ENCODE measurements around the gene TAB2. TPM values are rescaled to one million over a fixed set of nuclear protein-coding genes. Genes with fewer than 3 reads are reported as not detected.

Gene TAB2
- total RNA-seq, 1 experiment from 2014 or later = 12.4 TPM

- in situ Hi-C loops (cut with HindIII; ENCODE audit: low pct_unique_long_range_greater_than_20kb, low sequenced_read_pairs) = no loop called here
- DNase-seq (ENCODE audit: low read depth, low spot score) = no peak
These were observed 103.6 kb downstream of the TAB2 start for GRCh38 chr6:149421132-149421531.

GRCh38 chr6:149422581-149422980 is 105.1 kb downstream of the TAB2 start:
- DNase-seq (ENCODE audit: low read depth, low spot score) = no peak
- in situ Hi-C loops (cut with HindIII; ENCODE audit: low pct_unique_long_range_greater_than_20kb, low sequenced_read_pairs) = no loop called here

GRCh38 chr6:149423964-149424440 is 106.5 kb downstream of the TAB2 start:
- in situ Hi-C loops (cut with HindIII; ENCODE audit: low pct_unique_long_range_greater_than_20kb, low sequenced_read_pairs) = no loop called here

GRCh38 chr6:149425224-149425623 is 107.7 kb downstream of the TAB2 start:
- no peak for DNase-seq (ENCODE audit: low read depth, low spot score)
- in situ Hi-C loops (cut with HindIII; ENCODE audit: low pct_unique_long_range_greater_than_20kb, low sequenced_read_pairs) = no loop called here

More at GRCh38 chr6:149423964-149424440, 106.5 kb downstream of the TAB2 start:
- no peak for DNase-seq (ENCODE audit: low read depth, low spot score)

GRCh38 chr6:149425754-149426153 is 108.2 kb downstream of the TAB2 start:
- in situ Hi-C loops (cut with HindIII; ENCODE audit: low pct_unique_long_range_greater_than_20kb, low sequenced_read_pairs) = no loop called here
- DNase-seq (ENCODE audit: low read depth, low spot score) = no peak

GRCh38 chr6:149428606-149429005 is 111.1 kb downstream of the TAB2 start:
- DNase-seq (ENCODE audit: low read depth, low spot score) = no peak
- in situ Hi-C loops (cut with HindIII; ENCODE audit: low pct_unique_long_range_greater_than_20kb, low sequenced_read_pairs) = no loop called here

- in situ Hi-C loops (cut with HindIII; ENCODE audit: low pct_unique_long_range_greater_than_20kb, low sequenced_read_pairs) = no loop called here
- no peak for DNase-seq (ENCODE audit: low read depth, low spot score)
These were observed 112.2 kb downstream of the TAB2 start for GRCh38 chr6:149429427-149430360.

GRCh38 chr6:149431905-149432775 is 114.6 kb downstream of the TAB2 start:
- in situ Hi-C loops (cut with HindIII; ENCODE audit: low pct_unique_long_range_greater_than_20kb, low sequenced_read_pairs) = no loop called here
- DNase-seq (ENCODE audit: low read depth, low spot score) = peak; percentile 82

- in situ Hi-C loops (cut with HindIII; ENCODE audit: low pct_unique_long_range_greater_than_20kb, low sequenced_read_pairs) = no loop called here
- no peak for DNase-seq (ENCODE audit: low read depth, low spot score)
These were observed 115.9 kb downstream of the TAB2 start for GRCh38 chr6:149433405-149433804.

GRCh38 chr6:149433881-149434280 is 116.4 kb downstream of the TAB2 start:
- in situ Hi-C loops (cut with HindIII; ENCODE audit: low pct_unique_long_range_greater_than_20kb, low sequenced_read_pairs) = no loop called here
- DNase-seq (ENCODE audit: low read depth, low spot score) = no peak

GRCh38 chr6:149435919-149436586 is 118.5 kb downstream of the TAB2 start:
- no peak for DNase-seq (ENCODE audit: low read depth, low spot score)
- in situ Hi-C loops (cut with HindIII; ENCODE audit: low pct_unique_long_range_greater_than_20kb, low sequenced_read_pairs) = no loop called here

GRCh38 chr6:149436647-149437046 is 119.1 kb downstream of the TAB2 start:
- DNase-seq (ENCODE audit: low read depth, low spot score) = no peak
- in situ Hi-C loops (cut with HindIII; ENCODE audit: low pct_unique_long_range_greater_than_20kb, low sequenced_read_pairs) = no loop called here

GRCh38 chr6:149437212-149437611 is 119.7 kb downstream of the TAB2 start:
- in situ Hi-C loops (cut with HindIII; ENCODE audit: low pct_unique_long_range_greater_than_20kb, low sequenced_read_pairs) = no loop called here
- DNase-seq (ENCODE audit: low read depth, low spot score) = no peak

- in situ Hi-C loops (cut with HindIII; ENCODE audit: low pct_unique_long_range_greater_than_20kb, low sequenced_read_pairs) = no loop called here
- no peak for DNase-seq (ENCODE audit: low read depth, low spot score)
These were observed 121.3 kb downstream of the TAB2 start for GRCh38 chr6:149438855-149439254.

- in situ Hi-C loops (cut with HindIII; ENCODE audit: low pct_unique_long_range_greater_than_20kb, low sequenced_read_pairs) = no loop called here
- DNase-seq (ENCODE audit: low read depth, low spot score) = no peak
These were observed 122.1 kb downstream of the TAB2 start for GRCh38 chr6:149439626-149440025.

- in situ Hi-C loops (cut with HindIII; ENCODE audit: low pct_unique_long_range_greater_than_20kb, low sequenced_read_pairs) = no loop called here
- DNase-seq (ENCODE audit: low read depth, low spot score) = no peak
These were observed 123.5 kb downstream of the TAB2 start for GRCh38 chr6:149440735-149441671.

GRCh38 chr6:149441740-149442139 is 124.2 kb downstream of the TAB2 start:
- DNase-seq (ENCODE audit: low read depth, low spot score) = no peak
- in situ Hi-C loops (cut with HindIII; ENCODE audit: low pct_unique_long_range_greater_than_20kb, low sequenced_read_pairs) = no loop called here
